GM12801 (cell line): ENCODE data around the gene GPR149.

ENCODE experiments used
- CTCF ChIP-seq: IDR thresholded peaks from one replicate; pipeline ENCODE4 v1.5.1; 2011; ENCODE audit warnings: control low read depth; ENCODE audit not compliant: insufficient read length; ENCODE audit errors: extremely low read depth

GPR149 gene

GRCh38 chr3:154334973-154335420 lies 95.0 kb downstream of the GPR149 start:
- no peak for TF ChIP-seq CTCF

- TF ChIP-seq CTCF = no peak
Observed at GRCh38 chr3:154327871-154328270, 102.1 kb downstream of the GPR149 start.

GRCh38 chr3:154324919-154325318 lies 105.1 kb downstream of the GPR149 start:
- TF ChIP-seq CTCF = no peak

GRCh38 chr3:154323891-154324738 lies 105.9 kb downstream of the GPR149 start, which contains the start of gene DHX36:
Gene DHX36, minus strand, starts transcription at chr3:154324487. Its CDS starts 71 bp downstream, at chr3:154324416.
- no peak for TF ChIP-seq CTCF

- no peak for TF ChIP-seq CTCF
Observed at GRCh38 chr3:154316974-154317767, 112.8 kb downstream of the GPR149 start.

- no peak for TF ChIP-seq CTCF
Observed at GRCh38 chr3:154314152-154314551, 115.8 kb downstream of the GPR149 start.

- TF ChIP-seq CTCF = no peak
Observed at GRCh38 chr3:154310840-154311239, 119.2 kb downstream of the GPR149 start.
